Measurements from ENCODE around the gene CPSF7. TPM values are rescaled to one million over a fixed set of nuclear protein-coding genes. Genes with fewer than 3 reads are reported as not detected.

The CPSF7 gene
- total and polyA plus RNA-seq, 10 of the 15 experiments (the other 5 are each of a cell fraction or from before 2014, with no cell fraction given): 14.9 to 93.1 (median 60.9) TPM

GRCh38 chr11:61474013-61474643, 44.4 kb upstream of the CPSF7 start (continued):
- TF ChIP-seq REST (IDR thresholded peaks at IDR 0.05; ENCODE audit: low read depth, low read length) (no peak), SMAD5 (IDR thresholded peaks at IDR 0.05; ENCODE audit: low read depth) (no peak), CHD2 (IDR thresholded peaks at IDR 0.05; ENCODE audit: borderline replicate concordance, low read depth, low read length) (no peak), MAX (IDR thresholded peaks at IDR 0.05; ENCODE audit: low read depth, low read length) (no peak), POU2F2 (IDR thresholded peaks at IDR 0.05; ENCODE audit: borderline replicate concordance, low read depth, low read length) (no peak), NRF1 (conservative IDR thresholded peaks at IDR 0.05; ENCODE audit: low read depth, low read length) (no peak), RCOR1 (conservative IDR thresholded peaks at IDR 0.05; ENCODE audit: low read depth, low read length) (no peak)
- TF ChIP-seq, protein P1, sequence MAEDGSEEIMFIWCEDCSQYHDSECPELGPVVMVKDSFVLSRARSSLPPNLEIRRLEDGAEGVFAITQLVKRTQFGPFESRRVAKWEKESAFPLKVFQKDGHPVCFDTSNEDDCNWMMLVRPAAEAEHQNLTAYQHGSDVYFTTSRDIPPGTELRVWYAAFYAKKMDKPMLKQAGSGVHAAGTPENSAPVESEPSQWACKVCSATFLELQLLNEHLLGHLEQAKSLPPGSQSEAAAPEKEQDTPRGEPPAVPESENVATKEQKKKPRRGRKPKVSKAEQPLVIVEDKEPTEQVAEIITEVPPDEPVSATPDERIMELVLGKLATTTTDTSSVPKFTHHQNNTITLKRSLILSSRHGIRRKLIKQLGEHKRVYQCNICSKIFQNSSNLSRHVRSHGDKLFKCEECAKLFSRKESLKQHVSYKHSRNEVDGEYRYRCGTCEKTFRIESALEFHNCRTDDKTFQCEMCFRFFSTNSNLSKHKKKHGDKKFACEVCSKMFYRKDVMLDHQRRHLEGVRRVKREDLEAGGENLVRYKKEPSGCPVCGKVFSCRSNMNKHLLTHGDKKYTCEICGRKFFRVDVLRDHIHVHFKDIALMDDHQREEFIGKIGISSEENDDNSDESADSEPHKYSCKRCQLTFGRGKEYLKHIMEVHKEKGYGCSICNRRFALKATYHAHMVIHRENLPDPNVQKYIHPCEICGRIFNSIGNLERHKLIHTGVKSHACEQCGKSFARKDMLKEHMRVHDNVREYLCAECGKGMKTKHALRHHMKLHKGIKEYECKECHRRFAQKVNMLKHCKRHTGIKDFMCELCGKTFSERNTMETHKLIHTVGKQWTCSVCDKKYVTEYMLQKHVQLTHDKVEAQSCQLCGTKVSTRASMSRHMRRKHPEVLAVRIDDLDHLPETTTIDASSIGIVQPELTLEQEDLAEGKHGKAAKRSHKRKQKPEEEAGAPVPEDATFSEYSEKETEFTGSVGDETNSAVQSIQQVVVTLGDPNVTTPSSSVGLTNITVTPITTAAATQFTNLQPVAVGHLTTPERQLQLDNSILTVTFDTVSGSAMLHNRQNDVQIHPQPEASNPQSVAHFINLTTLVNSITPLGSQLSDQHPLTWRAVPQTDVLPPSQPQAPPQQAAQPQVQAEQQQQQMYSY (CRISPR knock-in tag; IDR thresholded peaks at IDR 0.05): no peak
